HG03097 (cell line): ENCODE results near the gene ELF2.
A peak's percentile ranks its signal among the peaks of the same experiment; 100 is the strongest.
"Not testable (repeated sequence)": the region's sequence is repeated elsewhere in the genome, so short reads cannot be mapped to it uniquely, and the experiment has no call there.

Experiments used
- ATAC-seq: cut with Tn5 transposase; IDR thresholded peaks from one replicate; pipeline ENCODE4 v1.9.1; 2021; ENCODE audit not compliant: unreplicated experiment, low FRiP score

The ELF2 gene

GRCh38 chr4:139025841-139026240, 151.2 kb downstream of the ELF2 start:
- no peak for ATAC-seq

DNA sequence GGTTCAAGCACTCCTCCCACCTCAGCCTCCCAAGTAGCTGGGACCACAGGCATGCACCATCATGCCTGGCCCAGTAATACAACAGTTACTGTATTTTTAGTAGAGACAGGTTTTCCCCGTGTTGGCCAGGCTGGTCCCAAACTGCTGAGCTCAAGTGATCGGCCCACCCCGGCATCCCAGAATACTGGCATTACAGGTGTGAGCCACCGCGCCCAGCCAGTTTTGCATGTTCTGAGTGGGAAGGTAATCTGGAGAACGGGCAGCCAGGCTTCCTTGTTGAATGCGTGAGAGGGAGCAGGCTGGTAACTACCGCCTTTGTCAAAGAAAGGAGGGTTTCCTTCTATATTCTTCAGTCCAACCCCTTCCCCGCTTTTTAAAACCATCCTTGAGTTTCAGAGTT, 152.3 kb downstream of the ELF2 start:
- no peak for ATAC-seq

GRCh38 chr4:139022835-139023234, 154.2 kb downstream of the ELF2 start:
- no peak for ATAC-seq

GRCh38 chr4:139021071-139021470, 155.9 kb downstream of the ELF2 start:
- not testable (repeated sequence) for ATAC-seq

DNA sequence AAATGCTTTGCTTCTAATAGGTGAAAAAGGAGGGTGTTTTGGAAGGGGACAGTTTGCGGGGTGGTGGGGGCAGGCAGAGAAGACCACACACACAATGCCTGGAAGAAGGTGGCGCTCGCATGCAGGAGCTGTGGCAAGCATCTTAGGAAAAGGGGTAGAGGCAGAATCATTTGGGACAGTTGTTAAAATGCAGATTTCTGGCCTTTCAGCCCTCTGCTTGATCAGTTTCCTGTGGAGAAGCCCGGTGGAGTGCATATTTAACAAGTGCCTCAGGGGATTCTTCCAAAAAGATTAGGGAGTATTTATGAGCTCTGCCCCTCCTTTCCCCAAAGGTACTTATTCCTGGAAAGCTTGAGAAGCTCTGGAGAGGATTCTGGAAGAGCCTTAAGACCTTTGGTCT, 156.6 kb downstream of the ELF2 start:
- no peak for ATAC-seq

DNA sequence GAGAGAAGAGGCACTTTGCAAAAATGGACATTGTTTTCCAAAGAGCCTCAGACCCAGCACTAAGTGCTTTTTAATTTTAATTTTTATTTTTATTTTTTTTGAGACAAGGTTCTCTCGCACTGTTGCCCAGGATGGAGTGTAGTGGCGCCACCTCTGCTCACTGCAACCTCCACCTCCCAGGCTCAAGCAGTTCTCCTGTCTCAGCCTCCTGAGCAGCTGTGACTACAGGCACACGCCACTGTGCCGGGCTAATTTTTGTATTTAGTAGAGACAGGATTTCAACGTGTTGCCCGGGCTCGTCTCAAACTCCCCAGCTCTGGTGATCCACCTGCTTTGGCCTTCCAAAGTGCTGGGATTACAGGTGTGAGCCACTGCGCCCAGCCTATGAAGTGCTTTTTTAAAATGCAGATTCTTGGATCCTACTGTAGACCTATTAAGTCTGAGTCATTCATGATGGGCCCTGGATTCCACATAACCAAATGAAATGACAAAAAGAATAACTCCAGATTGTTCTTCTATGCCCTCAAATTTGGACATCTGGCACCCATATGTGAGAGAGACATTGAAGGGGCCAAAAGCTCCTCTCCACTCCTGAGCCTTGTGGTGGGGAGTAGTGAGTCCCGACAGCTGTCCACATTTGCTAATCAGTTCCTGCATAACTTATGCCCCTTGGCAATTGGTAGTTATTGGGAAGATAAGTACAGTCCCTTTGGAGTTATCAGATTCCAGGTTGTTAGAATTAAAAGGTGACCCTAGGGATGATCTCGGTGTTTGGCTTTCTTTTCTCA, 157.9 kb downstream of the ELF2 start:
- ATAC-seq = no peak

- ATAC-seq = no peak
These were observed 158.5 kb downstream of the ELF2 start for GRCh38 chr4:139018501-139018900.

GRCh38 chr4:139017861-139018260, 159.2 kb downstream of the ELF2 start:
- no peak for ATAC-seq

DNA sequence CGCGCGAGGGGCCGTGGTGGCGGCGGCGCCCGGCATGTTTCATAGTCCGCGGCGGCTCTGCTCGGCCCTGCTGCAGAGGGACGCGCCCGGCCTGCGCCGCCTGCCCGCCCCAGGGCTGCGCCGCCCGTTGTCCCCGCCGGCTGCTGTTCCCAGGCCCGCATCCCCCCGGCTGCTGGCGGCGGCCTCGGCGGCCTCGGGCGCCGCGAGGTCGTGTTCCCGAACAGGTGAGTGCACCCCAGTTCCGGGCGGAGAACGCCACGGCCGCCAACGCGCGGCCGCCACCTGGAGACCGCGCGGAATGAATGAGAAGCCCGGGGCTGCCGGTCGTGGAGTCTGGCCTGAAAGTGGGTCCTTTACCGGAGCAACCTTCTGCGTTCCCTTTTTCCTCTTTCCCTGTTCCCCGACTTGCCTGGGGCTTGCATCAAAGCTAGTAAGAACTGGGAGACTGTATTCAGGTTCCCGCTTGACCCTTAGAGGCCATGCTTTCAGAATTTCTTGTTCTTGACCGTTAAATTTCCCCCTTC, 161.0 kb downstream of the ELF2 start:
- ATAC-seq = peak; percentile 33

GRCh38 chr4:139015269-139015947, 161.6 kb downstream of the ELF2 start, which contains the start of gene NOCT:
NOCT (plus strand) TSS chr4:139015781; CDS start chr4:139015982, 201 bp downstream.
- ATAC-seq = peak; percentile 95

GRCh38 chr4:139014371-139015268, 162.4 kb downstream of the ELF2 start:
- no peak for ATAC-seq

- ATAC-seq = no peak
These were observed 165.6 kb downstream of the ELF2 start for GRCh38 chr4:139011225-139011950.

DNA sequence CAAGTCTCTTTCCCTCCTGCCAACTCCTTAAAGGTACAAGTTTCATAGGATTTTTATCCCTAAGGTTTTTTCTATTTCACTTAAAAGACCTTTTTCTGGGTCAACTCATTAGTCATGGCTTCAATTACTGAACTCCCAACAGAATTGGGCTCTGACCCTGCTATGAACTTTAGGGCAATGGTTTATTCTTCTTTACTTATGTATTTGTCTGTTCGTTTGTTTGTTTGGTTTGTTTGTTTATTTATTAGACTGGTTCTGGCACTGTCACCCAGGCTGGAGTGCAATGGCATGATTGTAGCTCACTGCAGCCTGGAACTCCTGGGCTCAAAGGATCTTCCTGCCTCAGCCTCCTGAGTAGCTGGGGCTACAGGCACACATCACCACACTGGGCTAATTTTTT, 167.3 kb downstream of the ELF2 start:
- ATAC-seq = no peak

GRCh38 chr4:139008278-139008677, 168.7 kb downstream of the ELF2 start:
- not testable (repeated sequence) for ATAC-seq

DNA sequence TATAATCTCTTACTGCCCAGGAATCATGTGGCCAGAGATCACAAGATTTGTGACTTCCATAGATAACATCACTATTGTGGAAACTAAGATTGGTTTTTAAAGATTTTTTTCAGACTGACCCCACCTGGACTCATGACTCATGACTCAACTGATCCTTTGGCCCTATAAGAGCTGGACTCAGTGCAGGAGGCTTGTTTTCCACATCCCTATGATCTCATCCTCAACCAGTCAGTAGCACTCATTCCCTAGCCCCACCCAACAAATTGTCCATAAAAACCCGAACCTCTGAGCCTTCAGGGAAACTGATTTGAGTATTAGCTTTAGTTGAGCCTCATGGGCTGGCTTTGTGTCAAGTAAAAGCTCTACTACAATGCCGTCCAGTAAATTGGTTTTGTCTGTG, 169.4 kb downstream of the ELF2 start:
- no peak for ATAC-seq
